GM21447 (cell line): ENCODE data around the gene PFKP.
"Not testable (repeated sequence)": the region's sequence is repeated elsewhere in the genome, so short reads cannot be mapped to it uniquely, and the experiment has no call there.

Experiments
- ATAC-seq: cut with Tn5 transposase; IDR thresholded peaks from one replicate; pipeline ENCODE4 v1.9.1; 2021; ENCODE audit not compliant: unreplicated experiment

Gene PFKP

DNA sequence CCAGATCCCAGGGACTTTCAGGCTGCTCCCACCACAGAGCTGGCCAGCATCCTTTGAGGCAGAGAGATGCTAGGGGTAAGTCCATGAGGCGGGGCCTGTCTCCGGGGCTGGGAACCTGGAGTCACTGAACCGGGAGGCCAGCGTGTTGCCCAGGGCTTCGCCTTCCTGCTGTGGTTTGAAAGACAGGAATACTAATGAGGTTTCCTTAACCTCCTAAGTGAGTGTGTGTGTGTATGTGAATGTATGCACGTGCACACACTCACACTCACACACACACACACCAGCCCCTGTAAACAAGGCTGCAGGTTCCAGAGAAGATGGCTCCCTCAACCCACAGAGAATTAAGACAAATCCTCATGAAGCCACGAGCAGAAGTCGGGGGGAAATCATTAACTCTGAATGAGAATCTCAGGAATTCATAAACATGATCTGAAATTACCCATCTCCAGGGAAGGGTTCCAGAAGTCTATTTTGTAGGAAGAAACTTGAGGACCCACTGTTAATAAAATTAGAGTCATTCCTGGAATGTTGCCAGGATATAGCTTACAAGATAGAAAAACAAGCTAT lies 20.3 kb upstream of the PFKP start:
- no peak for ATAC-seq

DNA sequence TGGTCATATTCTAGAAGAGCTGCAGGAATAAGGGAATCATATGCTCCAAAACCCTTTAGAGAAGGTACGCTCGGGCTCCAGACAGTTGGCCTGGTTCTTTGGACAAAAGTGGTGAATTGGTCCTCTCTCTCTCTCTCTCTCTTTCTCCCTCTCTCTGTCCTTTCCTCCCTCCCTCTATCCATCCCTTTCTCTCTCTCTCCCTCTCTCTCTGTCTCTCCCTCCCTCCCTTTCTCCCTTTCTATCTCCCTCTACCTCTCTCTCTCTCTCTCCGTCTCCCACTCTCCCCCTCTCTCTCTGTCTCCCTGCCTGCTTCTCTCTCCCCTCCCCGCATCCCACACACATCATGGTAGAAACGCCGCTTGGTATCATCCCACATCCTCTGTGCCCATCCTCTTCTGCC lies 19.8 kb upstream of the PFKP start:
- ATAC-seq = no peak

DNA sequence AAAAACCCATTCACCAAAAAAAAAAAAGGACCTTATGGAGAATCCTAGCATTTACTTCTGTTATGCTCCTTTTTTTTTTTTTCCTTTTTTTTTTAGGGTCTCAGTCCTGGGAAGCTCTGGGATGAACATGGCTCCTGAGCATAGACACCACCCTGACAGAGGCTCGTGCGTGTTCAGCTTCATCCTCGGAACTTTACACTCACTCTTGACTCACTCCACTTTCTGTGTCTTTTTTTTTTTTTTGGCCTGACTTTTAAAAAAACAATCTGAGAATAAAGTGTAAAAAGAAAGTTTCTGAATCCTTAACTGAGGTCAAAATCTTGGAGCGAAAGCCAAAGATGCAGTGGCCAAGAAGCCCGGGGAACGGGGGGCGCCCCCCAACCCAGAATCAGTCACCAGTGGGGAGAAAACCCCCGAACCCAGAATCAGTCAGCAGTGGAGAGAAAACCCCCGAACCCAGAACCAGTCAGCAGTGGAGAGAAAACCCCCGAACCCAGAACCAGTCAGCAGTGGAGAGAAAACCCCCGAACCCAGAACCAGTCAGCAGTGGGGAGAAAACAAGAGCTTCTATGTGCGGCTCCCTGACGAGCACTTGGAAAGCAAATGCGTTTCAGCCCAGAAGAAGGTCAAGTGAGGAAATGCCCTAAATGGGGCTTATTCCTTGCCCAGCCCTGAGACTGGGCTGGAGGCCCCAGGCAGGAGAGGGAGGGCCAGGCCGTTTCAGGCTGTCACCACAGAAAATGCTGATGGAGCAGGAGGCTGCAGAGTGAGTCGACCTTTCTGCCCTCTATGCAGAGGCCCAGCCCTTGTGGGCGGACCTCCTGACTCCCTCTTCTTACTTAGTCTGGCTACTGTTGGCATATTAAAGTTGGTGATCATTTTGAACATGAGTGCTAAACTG lies 19.0 kb upstream of the PFKP start:
- no peak for ATAC-seq

DNA sequence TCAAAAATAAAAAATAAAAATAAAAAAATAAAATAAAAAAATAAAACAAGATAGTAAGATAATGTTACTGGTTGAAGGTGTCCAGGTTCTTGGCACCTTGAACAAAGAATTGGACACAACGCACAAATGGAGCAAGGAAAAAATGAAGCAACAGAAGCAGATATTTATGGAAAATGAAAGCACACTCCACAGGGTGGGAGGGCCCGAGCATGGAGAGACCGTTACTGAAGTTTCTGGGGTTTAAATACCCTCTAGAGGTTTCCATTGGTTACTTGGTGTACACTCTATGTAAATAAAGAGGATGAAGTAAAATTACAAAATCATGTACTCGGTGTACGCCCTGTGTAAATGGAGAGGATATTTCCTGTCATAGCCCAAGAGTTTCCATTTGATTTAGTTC lies 15.7 kb upstream of the PFKP start:
- ATAC-seq = no peak

DNA sequence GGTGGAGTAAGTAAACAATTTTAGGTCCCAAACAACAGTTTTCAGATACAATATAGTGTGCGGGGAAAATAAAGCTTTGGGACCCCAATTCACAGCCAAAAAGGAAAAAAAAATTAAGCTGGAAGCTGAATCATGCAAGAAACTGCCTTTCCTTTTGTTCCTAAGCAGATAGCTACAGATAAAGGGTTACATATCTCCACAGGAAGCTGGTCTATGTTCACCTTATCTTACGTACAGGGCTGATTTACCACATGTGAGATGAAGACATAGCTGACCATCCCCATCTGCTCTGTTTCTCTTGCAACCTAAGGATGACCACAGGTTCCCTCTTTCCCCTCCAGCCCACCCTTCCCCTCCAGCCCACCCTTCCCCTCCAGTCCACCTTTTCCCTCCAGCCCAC lies 14.2 kb upstream of the PFKP start:
- ATAC-seq = no peak

DNA sequence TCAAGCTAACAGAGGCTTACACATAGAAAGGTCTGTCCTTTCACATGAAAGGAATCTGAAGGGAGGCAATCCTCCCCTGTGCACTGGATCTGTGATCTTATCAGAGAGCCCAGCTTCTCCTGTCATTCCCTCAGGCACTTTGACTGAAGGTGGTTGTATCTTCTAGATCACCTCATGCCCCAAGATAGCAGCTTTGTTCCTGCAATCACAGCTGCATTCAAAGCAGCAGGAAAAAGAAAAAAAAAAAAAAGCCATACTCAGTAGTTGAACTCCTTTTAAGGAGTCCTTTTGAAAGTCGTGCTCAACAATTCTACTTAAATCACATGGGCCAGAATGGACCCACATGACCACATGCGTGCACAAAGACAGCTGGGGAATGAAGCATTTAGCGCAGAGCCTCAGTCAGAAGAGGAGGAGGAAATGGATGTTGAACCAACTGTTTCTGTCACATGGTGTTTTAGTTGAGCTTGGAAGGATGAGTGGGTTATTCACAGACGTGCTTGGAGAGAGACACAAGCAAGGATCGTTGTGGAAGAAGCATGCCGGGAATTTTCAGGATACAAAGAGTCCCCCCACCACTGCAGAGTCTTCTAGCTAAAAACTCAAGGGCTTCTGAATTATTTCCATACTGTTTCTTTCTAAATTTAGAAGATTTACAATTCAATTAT lies 13.0 kb upstream of the PFKP start:
- ATAC-seq = no peak

DNA sequence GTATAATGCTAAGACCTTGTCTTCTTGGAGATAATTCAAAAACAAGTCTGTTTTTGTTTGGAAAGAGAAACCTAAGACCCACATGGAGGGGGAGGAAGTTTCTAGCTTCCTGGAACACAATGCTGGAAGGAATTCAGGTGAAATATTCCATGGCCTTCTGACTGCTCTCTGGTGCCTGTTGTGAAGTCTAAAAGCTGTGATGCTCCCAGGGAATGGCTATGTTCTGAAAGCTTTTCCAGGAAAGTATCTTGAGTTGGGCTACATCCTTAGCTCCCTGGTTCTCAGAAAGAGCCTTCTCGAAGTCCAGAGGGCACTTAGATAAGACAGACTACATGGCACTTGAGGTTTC lies 12.5 kb upstream of the PFKP start:
- no peak for ATAC-seq

DNA sequence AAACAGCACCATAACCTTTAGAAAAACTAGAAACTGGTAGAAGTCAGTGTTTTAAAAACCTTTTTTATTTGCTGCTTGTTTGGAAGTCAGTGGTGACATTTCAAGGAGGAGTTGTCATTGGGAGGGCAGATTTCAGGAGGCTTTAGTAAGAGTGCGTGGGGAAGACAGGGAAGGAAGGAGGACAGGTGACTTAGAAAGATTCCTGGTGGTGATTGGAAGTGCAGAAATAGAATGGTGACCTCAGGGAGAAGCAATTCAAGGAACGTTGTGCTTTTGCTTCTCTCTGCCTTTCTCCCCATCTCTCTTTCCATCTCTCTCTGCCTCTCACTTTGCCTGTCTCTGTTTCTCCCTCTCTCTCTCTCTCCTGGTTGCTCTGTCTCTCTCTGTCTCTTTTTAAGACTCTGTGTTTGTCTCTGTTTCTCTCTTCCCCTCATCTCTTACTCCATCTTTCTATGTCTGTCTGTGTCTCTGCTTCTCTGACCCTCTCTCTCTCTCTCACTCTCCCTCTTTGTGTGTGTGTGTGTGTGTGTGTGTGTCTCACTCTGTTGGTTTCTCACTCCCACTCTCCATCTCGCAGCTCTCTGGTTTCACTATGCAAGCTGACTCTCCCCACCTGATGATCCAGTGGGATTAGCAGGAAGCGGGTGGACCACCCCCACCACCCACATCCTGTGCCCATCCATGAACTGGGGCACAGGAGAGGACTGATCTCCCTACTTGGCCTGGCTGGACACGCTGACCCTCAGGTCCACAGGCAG lies 10.9 kb upstream of the PFKP start:
- ATAC-seq = no peak

DNA sequence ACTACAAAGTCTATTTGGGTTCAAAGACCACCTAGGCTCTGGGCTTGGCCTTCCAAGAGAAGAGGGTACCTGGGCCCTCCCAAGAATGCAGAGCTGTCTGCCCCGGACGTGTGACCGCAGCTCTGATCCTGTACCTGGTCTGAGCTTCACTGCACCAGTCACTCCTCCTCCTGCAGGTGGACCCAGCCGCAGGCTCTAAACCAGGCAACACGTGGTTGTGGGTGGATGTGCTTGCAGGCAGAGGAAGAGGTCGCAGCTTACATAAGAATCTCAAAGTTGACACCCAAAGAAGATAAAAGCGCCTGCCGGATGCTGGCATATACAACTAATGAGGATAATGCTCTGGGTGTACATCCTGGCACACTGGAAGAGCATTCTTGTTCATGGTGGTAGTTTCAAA lies 9.4 kb upstream of the PFKP start:
- no peak for ATAC-seq

DNA sequence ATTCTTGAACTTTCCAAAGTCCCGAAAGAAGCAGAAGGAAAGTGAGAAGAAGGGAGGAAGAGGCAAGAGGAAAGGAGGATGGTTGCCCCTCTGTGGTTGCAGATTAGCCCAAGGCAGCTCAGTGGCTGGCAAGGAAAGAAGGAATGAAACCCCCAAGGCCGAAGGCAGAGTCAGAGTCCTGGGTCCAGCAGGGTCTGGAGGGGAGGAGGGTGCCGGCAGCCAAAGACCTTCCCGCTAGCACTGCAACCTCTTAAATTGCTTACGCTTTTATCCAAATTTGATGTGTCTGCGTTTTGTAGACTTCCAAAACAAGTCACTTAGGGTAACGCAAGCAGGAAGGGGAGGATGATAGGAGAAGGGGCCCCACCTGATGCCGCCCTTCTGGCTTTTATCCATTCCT lies 7.4 kb upstream of the PFKP start:
- ATAC-seq = no peak

DNA sequence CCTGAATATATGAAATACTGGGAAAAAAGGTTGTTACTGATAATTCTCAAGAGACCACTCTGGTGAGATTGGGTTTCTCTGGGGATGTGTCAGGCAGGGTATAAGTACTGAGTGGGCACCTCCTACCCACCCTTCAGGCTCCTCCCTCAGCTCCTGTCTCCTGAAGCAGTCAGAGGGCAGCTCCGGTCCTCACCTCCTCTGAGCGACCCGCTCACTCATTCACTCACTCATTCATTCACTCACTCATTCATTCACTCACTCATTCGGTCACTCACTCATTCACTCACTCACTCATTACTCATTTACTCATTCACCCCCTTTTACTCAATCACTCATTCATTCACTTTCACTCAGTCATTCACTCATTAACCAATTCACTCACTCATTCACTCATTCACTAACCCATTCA lies 6.9 kb upstream of the PFKP start:
- ATAC-seq = no peak

DNA sequence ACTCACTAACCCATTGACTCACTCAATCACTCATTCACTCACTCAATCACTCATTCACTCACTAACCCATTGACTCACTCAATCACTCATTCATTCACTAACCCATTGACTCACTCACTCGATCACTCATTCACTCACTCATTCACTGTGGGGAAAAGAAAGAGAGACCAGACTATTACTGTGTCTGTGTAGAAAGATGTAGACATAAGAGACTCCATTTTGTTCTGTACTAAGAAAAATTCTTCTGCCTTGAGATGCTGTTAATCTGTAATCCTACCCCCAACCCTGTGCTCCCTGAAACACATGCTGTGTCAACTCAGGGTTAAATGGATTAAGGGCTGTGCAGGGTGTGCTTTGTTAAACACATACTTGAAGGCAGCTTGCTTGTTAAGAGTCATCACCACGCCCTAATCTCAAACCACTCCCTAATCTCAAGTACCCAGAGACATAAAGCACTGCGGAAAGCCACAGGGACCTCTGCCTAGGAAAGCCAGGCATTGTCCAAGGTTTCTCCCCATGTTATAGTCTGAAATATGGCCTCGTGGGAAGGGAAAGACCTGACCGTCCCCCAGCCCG lies 5.9 kb upstream of the PFKP start:
- not testable (repeated sequence) for ATAC-seq

DNA sequence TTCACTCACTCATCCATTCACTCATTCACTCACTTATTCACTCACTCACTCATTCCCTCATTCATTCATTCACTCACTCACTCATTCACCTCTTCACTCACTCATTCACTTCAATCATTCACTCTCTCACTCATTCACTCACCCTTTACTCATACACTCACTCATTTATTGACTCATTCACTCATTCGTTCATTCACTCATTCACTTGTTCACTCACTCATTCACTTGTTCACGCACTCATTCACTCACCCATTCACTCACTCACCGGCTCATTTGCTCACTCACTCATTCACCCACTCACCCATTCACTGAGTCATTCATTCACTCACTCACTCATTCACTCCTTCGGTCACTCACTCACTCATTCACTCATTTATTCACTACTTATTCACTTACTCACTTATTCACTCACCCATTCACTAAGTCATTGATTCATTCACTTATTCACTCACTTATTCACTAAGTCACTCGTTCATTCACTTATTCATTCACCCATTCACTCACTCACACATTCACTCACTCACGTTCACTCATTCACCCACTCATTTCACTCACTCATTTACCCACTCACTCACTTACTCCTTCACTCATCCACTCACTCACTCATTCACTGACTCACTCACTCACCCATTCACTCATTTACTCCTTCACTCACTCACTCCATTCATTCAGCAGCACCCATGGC lies 4.7 kb upstream of the PFKP start:
- no peak for ATAC-seq

DNA sequence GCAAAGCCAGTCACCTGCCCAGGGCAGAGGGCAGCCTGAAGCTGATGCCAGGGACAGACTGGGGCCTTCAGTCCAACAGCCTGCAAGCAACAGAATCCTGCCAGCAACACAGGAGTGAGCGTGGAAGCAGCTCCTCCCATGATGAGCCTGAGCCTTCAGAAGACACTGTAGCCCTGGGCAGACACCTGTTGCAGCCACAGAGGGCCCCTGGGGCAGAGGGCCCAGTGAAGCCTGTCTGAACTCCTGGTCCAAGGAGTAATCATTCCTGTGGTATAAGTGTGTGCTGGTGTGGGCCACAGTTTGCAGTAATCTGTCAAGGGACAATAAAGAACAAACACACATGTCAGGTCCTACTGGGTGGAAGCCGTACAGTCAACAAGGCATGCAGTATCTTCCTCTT lies 2.9 kb upstream of the PFKP start:
- no peak for ATAC-seq

DNA sequence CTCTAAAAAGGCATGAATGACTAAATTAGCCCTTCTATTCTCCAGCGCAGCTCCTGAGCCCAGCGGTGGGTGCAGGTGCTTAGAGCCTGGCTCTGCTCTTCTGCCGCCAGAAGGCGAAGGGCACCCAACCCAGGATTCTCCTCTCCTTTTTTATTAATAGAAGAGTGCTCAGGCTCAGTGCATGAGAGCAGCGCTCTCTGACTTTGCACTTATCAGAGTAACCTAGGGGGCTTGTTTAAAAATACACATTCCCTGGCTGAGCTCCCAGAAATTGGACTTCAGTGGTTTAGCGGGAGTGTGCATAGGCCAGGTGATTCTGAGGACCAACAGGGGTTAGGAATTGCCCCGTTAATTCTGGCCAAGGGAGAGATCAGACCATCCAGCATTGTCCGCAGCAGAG lies 1.7 kb upstream of the PFKP start:
- no peak for ATAC-seq

DNA sequence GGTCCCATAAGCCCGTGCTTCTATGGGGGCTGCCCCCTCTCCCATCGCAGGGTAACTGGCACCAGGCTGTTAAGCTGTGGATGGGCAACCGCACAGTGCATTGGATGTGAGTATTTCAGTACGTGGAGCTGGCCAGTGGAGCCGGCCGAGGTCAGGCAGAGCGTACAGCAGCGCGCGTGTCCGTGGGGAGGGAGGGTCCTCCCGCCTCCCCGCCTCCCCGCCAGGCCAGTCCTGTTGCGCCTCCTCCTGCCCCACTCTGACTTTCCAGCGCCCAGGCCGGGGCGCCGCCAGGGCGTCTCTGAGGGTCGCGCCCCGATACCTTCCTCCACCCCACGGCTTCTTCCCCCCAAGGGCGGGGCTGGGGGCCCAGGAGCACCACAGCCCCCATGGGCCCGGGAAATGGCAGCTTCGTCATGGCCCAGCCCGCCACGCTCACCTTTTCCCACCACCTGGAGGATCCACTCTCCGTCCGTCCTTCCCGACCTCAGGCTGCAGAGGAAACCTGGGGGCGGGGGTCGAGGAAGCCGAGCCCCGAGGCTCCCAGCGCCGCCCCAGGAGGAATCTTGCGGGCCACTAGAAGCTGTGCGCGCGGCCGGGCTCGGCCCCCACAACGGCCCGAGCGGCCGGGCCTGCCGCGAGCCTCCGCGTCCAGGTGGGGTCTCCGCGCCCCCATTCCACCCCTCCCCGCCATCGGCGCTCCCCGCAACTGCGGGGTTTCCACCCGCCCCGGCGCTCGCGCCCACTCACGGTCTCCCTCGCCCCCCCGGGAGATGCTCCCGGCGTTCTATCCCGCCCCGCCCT lies 831 bp upstream of the PFKP start:
- ATAC-seq = peak; percentile 1

DNA sequence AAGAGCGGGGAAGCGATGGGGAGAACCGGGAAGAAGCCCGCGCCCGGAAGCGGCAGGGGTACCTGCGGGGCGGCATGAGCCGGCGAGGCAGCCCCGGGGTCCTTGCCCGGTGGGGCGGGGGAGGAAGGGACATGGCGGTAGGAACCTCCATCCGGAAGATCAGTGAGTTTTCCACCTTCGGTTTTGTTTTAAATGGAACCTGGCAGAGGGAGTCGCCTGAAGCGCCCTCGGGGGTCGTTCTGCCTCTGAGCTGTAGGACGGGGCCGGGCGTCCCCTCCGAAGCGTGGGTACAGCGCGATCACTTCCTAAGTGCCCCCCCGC lies 471 bp downstream of the PFKP start:
- ATAC-seq = peak; percentile 9

DNA sequence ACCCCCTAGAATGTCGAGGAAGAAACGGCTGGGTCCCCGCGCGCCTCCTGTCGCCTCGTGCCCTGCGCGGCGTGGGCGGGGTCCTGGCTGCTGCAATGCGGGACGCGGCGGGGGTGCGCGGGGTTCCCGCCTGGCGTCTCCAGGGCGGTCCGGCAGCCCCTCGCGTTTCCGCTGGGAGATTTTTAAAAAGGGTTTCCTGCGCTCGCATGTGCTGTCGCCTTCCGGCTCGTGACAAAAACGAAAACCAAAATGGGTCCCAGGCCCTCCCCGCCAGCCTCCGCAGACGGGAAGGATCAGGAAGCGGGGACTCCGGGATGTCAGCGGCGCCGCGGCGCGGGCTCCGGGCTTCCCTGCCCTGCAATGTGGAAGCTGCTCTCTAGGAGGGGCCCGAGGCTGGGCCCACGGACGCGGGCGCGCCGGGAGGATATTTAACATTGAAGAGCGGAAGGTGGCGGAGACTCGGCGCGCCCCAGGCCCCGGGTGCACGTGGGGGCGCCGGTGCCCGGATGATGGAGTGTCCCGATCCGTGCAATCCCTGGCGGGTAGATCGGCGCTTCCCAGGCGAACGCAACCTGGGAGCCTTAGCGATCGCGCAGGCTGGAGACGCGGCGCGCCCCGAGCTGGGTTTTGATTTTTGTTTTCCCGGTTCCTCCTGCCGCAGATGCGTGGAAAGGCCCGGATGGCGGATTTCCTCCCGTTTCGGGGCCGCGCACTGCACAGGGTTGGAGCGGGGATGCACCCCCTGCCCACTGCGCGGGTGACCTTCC lies 1.0 kb downstream of the PFKP start:
- peak; percentile 36 for ATAC-seq
